ENCODE results near the gene RCBTB2. TPM values are rescaled to one million over a fixed set of nuclear protein-coding genes. Genes with fewer than 3 reads are reported as not detected.

The RCBTB2 gene
- total RNA-seq, 2 experiments from 2014 or later, result 2.7 to 3.0 TPM

DNA sequence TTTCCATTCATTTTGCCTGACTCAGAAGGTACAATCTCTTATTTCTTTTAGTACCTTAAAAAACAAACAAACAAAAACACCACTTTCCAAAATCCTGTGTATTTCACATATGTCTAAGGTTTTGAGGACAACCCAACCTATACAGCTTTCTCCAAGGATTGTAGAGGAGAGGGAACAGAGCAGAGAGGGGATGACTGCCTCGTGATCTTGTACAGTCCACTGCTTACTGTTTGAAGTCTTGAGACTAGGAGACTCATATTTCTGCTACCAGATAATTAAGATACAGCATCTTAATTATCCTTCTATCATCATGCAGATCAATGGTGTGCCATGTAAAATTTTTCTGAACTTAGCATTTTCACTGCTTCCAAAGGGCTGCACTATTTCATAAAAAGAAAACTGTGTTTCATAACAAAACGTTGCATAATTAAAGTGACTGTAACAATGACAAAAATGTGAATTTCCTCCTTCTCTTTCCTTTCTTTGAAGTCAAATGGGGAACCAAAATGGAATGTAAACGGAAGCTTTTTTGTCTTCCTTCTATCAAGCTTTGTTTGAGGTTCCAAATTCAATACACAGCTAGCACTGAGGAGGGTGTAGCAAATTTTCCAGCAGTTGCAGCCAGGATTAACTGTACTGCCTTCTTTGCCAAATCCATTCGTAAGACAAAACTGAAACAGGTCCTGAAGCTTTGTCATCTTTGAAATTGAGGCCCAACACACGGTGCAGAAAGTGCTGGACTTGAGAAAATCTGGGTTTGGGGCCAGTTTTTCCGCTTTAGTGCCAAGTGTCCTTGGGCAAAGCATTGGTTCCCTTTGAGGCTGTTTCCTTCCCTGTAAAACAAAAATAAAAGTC lies 34.9 kb upstream of the RCBTB2 start:
- CTCF ChIA-PET, result interaction anchor here (1.0 kb wide), 1 partner anchor 233 kb away, joined by 3 read pairs; no protein-coding TSS in a partner anchor
- POLR2A ChIA-PET, result no interaction called here

DNA sequence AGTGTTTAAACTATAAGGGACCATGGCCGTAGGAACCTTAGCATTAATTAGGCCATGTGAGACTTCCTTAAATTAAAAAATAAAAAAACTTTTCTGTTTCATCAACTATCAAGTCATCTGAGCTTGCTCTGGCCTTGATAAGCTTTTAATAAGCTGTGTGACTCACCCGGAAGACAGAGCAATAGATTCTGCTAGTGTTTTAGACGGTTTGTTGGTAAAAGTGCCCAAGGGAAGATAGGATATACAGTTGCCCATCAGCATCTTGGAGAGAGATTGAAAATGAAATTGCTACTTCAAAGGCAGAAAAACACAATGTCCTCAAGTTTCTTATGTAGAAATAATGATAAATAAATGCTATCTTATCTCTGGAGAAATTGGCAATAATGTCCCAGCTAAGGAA lies 31.2 kb upstream of the RCBTB2 start:
- POLR2A ChIA-PET, result no interaction called here
- CTCF ChIA-PET, result interaction anchor here (1.5 kb wide), 1 partner anchor 9 kb away, joined by 3 read pairs; no protein-coding TSS in a partner anchor

DNA sequence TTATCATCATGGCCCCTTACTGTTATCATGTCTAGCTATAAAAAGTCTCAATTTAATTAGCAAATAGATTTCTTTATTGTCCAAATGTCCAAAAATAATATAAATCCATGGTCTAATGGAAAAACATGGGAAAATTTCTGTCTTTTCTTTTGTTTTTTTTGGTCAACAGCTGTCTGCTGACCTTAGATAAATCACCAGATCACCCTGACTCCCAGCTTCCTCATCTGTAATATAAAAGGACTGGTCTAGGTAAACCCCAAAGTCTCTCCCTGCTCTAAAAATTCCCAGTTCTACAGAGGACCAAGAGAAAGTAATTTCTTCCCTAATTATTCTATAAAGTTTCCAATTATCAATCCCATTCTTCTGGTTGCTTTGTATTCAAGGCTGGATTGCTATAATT lies 30.7 kb upstream of the RCBTB2 start:
- POLR2A ChIA-PET, result interaction anchor here (0.5 kb wide), 1 partner anchor 239 kb away, joined by 3 read pairs; no protein-coding TSS in a partner anchor
- CTCF ChIA-PET, result interaction anchor here (1.5 kb wide), 1 partner anchor 10 kb away, joined by 3 read pairs; no protein-coding TSS in a partner anchor

- POLR2A ChIA-PET, result interaction anchor here (0.7 to 1.5 kb wide), 3 partner anchors 30 to 342 kb away, joined by 3 to 5 read pairs (median 3); partner anchors contain the start of gene RCBTB2
- CTCF ChIA-PET, result interaction anchor here (0.7 to 1.1 kb wide), 5 partner anchors 11 to 1628 kb away, joined by 3 to 5 read pairs (median 4); no protein-coding TSS in a partner anchor
These were observed 29.6 kb upstream of the RCBTB2 start for GRCh38 chr13:48562296-48563066.

- ChIA-PET POLR2A (interaction anchor here (0.7 to 1.5 kb wide), 3 partner anchors 29 to 341 kb away, joined by 3 to 5 read pairs (median 3); partner anchors contain the start of gene RCBTB2), CTCF (interaction anchor here (1.0 to 1.3 kb wide), 3 partner anchors 10 to 63 kb away, joined by 3 read pairs; no protein-coding TSS in a partner anchor)
These were observed 28.8 kb upstream of the RCBTB2 start for GRCh38 chr13:48561466-48562235.

- CTCF ChIA-PET, result interaction anchor here (1.3 kb wide), 1 partner anchor 9 kb away, joined by 3 read pairs; no protein-coding TSS in a partner anchor
These were observed 27.9 kb upstream of the RCBTB2 start for GRCh38 chr13:48560657-48561337.

GRCh38 chr13:48559638-48560320 lies 26.9 kb upstream of the RCBTB2 start:
- POLR2A ChIA-PET, result no interaction called here
- CTCF ChIA-PET, result no interaction called here

More at GRCh38 chr13:48560657-48561337, 27.9 kb upstream of the RCBTB2 start:
- POLR2A ChIA-PET, result no interaction called here

DNA sequence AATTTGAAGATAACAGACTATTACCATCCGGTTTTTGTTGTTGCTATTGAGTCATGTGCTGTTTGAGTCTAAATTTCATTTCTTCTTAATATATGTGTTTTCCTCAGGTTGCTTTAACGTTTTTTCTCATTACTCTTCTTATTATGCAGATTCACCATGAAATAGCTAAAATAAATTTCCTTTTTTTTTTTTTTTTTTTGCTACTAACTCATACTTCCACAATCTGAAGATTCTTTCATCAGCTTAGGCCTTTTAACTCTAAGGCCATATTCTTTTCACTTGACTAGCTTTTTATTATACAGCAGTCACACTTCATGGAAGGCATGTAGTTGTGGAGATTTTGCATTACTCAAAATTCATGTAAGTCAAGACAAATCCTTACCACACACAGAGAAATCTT lies 23.9 kb upstream of the RCBTB2 start:
- ChIA-PET CTCF (interaction anchor here (0.5 to 0.7 kb wide), 2 partner anchors 47 to 301 kb away, joined by 3 to 6 read pairs; no protein-coding TSS in a partner anchor), POLR2A (interaction anchor here (0.6 kb wide), 1 partner anchor 243 kb away, joined by 3 read pairs; no protein-coding TSS in a partner anchor)

GRCh38 chr13:48555441-48555840 lies 22.6 kb upstream of the RCBTB2 start:
- POLR2A ChIA-PET, result no interaction called here
- CTCF ChIA-PET, result no interaction called here

DNA sequence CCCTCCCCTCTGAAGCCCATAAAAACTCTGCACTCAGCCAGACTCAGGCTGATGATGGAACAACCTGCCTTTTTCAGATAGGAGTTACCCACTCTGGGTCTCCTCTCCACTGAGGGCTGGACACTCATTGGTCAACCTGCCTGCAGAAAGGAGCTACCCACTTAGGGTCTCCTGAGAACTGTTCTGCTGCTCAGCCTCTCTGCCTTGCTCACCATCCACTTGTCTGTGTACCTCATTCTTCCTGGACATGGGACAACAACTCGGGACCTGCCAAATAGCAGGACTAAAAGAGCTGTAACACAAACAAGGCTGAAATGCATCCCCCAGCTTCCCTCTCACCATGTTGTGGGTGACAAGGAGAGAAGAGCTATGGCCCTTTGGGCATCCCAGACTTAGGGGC lies 18.4 kb upstream of the RCBTB2 start:
- POLR2A ChIA-PET, result no interaction called here
- CTCF ChIA-PET, result interaction anchor here (1.4 kb wide), 1 partner anchor 10 kb away, joined by 3 read pairs; no protein-coding TSS in a partner anchor

- ChIA-PET POLR2A (no interaction called here), CTCF (no interaction called here)
These were observed 16.8 kb upstream of the RCBTB2 start for GRCh38 chr13:48549658-48550057.

DNA sequence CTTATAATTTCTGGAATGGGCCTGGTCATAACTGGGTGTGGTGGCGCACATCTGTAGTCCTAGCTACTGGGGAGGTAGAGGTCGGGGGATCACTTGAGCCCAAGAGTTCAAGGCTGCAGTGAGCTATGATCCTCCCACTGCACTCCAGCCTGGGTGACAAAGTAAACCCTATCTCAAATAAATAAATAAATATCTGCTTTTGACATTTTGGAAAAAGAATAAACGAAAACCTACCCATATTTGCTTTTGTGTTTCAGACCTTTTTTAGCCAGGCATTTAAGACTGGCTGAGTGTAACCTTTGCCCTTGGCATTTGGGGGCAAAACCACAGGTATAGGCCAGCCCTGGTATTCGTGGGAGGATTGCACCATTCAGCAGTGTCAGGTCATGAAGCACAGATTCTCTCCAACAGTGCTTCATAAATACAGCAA lies 14.8 kb upstream of the RCBTB2 start:
- CTCF ChIA-PET, result no interaction called here

DNA sequence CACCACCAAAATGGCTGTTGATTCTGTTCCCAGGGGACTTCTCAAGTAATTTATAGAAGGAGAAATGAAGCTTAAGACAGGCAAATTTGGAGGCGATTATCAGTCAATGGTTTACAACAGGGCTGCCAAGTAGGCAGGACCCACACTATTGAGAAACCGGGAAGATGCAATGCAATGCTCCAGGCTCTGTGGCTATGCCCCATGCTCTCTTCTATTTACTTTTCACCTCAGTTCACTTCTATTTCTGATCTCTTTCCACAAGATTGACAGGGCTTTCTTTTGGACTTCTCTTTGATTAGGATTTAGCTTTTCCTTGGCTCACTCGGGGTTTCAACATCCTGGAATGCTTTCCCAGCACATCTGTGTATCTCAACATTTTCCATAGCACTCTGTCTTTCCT lies 12.7 kb upstream of the RCBTB2 start:
- ChIA-PET CTCF (no interaction called here), POLR2A (no interaction called here)

More for the DNA sequence above, 14.8 kb upstream of the RCBTB2 start:
- POLR2A ChIA-PET, result no interaction called here

DNA sequence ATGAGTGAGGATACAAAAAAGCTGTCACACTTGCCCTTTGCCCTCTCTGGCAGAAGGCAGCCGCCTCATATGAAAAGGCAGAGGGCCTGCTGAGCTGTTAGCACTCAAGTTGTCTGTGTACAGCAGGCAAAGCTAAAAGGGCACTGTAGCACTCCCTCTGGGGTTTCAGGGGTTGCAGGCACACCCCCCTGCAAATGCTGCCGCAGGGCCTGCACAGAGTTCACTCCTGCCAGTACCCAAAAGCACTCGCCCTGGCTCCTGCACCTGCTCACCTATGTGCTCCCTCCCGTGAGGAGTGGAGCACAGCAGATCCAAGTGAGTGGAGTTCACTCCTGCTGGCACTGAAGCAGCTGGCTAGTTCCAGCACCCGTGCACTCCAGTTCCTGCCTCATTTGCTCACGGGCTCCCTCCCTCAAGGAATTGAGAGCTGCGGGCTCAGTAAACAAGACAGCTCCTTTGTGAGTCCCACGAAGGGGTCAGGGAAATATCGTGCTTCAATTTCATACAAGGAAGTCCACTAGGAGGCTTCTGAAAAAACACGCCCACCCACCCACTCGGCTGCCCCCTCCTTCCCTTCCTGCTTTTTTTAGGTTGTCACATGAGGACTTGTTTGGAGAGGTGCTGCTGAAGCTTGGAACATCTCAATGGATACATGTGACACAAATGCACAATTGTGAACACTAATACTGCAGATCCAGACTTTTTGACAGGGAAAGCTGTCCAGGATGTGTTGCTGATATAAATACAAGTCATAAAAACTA lies 9.9 kb upstream of the RCBTB2 start:
- POLR2A ChIA-PET, result no interaction called here
- CTCF ChIA-PET, result no interaction called here

DNA sequence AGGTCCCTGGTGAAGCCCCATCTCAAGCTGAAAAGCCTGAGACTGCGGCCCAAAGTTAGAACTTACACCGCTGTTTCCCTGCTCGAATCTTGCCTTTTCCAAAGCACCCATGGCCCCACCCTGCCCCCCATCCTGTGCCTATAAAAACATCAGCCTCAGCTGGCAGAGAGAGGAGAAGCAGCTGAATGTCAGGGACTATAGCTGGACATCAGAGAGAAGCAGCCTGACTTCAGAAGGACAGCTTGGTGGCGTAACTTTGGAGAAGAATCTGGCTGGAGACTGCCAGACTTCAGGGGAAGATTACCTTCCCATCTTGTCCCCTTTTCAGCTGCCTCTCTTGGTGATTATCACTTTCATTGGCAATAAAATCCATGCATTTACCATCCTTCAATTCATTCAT lies 9.3 kb upstream of the RCBTB2 start:
- POLR2A ChIA-PET, result interaction anchor here (0.6 kb wide), 1 partner anchor 14 kb away, joined by 3 read pairs; no protein-coding TSS in a partner anchor

GRCh38 chr13:48539550-48539949 lies 6.7 kb upstream of the RCBTB2 start:
- ChIA-PET CTCF (interaction anchor here (0.6 kb wide), 1 partner anchor 956 kb away, joined by 4 read pairs; no protein-coding TSS in a partner anchor), POLR2A (no interaction called here)

More for the DNA sequence above, 9.3 kb upstream of the RCBTB2 start:
- CTCF ChIA-PET, result no interaction called here

DNA sequence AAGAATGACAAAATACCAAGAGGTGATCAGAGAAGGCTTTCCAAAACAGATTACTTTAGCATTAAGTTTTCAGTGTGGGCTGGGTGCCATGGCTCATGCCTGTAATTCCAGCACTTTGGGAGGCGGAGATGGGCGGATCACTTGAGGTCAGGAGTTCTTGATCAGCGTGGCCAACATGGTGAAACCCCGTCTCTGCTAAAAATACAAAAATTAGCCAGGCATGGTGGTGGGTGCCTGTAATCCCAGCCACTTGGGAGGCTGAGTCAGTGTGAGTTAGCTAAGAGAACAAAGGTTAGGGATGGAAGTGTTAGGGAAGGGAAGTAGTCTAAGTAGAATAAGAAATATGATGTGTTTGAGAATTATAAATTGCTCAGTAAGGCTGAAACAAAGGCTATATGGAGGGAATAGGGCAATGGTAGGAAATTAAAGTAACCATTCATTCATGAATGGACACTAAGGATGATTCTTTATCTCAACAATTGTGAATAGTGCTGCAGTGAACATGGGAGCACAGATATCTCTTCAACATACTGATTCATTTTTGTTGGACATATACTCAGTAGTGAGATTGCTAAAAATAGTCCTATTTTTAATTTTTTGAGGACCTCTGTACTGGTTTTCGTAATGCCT lies 3.9 kb upstream of the RCBTB2 start:
- ChIA-PET POLR2A (no interaction called here), CTCF (no interaction called here)

All from activated CD8-positive, alpha-beta memory T cell treated with anti-CD3 and anti-CD28 coated beads for 36 hours (primary cell).